Measurements from ENCODE around the gene FAHD2A.
A peak's percentile ranks its signal among the peaks of the same experiment; 100 is the strongest.
"Not testable (repeated sequence)": the region's sequence is repeated elsewhere in the genome, so short reads cannot be mapped to it uniquely, and the experiment has no call there.

Gene FAHD2A, protein sequence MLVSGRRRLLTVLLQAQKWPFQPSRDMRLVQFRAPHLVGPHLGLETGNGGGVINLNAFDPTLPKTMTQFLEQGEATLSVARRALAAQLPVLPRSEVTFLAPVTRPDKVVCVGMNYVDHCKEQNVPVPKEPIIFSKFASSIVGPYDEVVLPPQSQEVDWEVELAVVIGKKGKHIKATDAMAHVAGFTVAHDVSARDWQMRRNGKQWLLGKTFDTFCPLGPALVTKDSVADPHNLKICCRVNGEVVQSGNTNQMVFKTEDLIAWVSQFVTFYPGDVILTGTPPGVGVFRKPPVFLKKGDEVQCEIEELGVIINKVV

DNA sequence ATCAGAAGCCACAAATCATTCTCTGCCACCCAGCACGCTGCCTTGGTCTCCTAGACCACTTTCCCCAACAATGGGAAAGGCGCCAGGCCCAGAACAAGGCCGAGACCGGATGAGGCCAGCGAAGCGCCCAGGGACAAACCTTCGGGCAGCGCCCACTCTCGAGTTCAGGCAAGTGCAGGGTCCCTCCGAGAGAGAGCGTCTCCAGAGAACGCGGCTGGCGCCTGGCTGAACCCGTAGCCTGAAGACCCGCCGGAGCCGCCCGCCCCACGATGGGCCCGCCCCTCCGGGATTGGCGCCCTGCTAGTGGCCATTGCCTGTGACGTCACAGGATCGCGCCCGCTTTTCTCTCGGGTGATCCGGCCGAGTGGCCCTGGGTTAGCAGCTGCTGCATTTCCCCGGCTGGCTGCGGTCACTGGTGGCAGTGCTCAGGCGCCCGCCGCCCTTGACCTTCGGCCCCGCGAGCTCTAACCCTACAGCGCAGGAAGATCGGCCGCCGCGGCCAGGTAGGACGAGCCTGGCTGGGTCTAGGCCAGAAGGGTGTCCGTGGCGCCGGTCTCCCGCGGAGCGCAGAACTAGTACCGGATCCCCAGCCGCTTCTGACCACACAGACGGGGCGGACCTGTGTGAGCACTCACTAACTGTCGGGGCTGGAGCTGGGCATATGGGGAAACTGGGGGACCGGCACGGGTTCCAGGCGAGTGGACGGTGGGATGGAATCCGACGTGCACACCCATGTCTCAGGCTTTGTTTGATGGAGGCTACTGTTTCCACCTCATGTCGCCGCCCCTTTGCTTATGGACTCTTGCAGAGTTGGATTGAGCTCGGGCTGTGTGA lies at the start of gene FAHD2A:
Gene FAHD2A, plus strand, starts transcription at position 339 of the 834 bp plus-strand sequence. CDS start 2,851 bp downstream, outside the sequence.
- DNase-seq, result peak; percentile 96

DNA sequence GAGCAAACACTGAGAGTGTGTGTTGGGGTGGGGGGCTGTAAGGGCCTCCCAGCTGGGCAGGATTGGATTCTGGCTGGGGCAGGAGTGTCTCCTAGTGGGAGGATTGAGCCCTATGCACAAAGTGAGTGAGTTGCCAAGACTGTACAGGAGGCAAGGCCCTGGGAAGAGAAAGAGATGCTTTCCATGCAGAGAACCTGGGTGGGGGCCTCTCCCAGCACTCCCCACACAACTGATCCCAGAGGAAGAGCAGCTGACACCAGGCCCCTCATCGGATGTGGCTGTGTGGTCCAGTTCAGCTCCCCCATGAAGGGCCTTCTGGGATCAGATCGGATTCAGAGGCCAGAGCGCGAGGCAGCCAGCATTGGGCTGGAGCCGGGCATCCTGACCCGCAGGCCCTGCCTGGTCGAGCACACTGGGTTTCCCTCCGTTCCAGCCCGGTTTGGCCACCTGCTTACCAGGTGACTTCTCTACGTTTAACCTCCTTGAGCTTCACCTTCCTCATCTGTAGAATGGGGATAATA lies 49.4 kb upstream of the FAHD2A start:
- DNase-seq, result no peak

DNA sequence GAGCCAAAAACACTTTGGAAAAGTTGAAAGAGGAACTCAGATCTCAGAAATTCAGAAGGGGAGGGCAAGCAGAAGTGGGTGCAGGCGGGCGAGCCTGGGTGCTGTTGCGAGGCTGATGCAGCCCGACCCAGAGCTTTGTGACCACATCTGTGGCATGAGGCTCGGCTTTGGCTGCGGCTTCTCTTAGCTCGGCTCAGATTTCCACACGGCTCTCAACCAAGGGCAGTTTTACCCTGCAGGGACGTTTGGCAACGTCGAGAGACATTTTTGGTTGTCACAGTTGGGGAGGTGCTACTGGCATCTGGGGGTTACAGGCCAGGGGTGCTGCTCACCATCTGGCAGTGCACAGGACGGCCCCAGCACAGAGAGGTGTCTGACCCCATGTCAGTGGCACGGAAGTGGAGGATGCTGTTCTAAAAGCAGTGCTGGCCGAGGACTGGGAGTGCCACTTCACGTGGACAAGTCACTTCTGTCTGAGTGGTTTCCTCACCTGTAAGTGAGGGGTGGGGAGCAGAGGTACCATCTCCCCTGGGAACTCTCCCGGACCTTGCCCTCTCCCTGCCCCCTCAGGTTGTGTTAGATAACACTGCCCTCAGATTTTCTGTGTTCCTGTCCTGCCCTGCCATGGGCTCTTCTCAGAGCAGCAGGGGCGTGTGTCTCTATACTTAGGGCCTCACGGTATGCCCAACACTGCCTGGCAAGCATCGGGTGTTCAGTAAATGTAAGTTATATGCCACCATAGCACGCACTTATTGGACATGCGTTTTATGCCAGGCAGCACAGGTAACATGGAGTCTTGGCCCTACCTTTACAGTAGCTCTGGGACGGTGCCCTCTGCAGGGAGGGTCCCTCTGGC lies 48.7 kb upstream of the FAHD2A start:
- no peak for DNase-seq

DNA sequence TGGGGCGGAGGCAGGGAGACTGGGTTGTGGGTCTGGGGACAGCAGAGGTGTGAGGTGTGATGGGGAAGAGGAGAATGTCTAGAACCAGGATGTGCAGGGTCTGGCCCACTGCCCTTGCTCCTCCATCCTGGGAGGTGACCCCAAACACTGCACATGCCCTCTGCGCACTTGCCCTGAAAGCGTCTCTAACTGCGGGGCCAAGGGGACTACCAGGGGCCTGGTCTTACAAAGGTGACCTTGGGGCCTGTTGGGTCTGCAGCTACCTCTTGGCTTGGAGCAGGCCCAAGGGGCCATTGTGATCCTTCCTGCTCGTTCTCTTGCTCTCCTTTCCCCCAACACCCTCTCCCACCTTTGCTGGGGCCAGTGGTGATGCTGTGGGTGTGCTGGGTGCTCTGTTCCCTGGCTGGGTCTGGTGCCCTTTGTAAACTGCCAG lies 48.0 kb upstream of the FAHD2A start:
- DNase-seq, result no peak

DNA sequence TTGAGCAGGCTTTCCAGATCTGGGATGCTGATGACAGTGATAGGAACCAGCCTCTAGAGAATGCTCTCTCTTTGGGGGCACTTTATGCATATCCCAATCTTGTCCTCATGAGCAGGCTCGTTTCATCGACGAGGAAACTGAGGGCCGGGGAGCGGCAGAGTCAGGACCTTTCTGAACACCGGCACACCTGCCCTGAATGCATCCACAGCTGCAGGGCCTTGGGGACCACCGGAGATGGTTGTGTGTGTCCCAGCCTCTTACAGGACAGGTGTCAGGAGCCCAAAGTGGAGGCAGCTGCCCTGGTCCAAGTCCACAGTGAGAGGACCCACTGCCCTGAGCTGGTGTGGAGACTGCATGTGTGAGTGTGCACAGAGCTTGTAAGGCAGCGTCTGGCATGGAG lies 47.6 kb upstream of the FAHD2A start:
- DNase-seq, result no peak

DNA sequence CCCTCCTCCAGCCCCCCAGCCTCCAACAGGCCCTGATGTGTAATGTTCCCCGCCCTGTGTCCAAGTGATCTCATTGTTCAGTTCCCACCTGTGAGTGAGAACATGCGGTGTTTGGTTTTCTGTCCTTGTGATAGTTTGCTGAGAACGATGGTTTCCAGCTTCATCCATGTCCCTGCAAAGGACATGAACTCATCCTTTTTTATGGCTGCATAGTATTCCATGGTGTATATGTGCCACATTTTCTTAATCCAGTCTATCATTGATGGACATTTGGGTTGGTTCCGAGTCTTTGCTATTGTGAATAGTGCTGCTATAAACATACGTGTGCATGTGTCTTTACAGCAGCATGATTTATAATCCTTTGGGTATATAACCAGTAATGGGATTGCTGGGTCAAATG lies 47.0 kb upstream of the FAHD2A start:
- not testable (repeated sequence) for DNase-seq

DNA sequence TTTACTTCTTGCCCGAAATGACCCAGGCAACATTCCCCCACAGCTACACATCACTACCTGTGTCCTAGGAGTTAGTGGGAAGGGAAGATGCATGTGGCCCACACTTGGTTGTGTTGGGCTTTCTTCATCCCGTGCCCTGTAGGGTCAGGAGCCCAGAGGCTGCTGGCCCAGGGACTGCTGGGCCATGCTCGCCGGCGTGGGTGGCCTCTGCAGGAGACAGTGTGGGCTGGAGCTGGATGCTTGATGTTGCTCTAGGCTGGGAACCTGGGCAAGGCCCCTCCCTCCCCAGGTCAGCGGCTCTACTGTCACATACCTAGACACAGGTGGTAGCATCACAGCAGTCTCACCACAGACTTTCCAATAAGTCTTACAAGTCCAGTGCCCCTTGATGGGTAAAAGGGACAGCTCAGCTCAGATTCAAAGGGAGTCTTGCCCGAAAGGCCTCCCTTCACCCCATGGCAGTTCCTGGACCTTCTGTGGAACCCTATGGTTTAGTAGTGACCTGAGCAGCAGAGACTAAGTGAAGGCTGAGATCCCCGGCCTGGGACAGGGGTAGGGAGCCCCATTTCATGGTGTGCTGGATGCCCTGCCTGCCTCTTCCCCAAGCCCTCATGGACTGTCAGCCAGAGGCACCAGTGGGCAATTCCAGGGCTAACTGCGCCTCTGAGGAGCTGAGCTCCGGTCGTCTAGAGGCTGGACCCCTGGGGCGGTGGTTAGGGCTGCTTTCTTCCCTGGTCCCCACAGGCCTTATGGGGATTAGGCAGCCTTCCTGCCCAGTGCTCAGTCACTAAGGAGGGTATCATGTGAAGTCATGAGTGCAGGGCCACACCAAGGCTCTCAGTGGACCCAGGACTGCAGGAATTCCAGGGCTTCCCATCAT lies 45.4 kb upstream of the FAHD2A start:
- no peak for DNase-seq

DNA sequence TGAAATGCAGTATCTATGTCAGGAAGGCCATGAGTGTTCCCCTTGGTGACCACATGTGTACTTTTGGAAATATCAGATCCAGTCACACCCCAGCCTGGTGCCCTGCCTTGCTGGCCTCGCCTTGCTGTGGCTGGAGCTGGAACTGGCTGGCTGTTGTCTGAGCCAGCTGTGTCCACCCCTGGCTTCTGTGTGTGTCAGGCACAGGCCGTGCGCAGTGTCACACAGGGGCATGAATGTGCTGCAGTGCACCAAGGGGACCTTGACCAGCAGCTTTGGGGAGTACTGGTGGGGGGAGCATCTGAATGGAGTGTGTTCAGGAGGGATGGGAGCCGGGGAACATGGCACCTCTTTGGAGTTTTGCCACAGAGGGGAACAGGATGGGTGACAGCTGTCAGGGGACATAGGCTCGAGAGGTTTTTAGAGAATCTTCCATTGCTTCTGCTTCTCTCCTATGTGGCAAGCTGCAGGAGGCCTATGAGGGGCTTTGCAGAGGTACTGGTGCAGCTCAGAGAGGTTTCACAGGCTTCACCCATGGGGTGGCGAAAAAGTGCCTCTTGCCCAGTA lies 44.7 kb upstream of the FAHD2A start:
- DNase-seq, result no peak

DNA sequence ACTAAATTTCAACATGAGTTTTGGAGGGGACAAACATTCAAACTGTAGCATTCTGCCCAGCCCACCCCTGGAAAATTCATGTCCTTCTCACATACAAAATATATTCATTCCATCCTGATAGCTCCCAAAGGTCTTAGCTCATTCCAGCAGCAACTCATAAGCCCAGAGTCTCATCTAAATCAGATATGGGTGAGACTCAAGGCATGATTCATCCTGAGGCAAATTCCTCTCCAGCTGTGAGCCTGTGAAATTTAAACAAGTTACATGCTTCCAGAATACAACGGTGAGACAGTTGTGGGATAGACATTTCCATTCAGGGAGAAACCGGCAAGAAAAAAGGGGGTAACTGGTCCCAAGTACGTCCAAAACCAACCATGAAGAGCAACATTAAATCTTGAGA lies 43.5 kb upstream of the FAHD2A start:
- no peak for DNase-seq

DNA sequence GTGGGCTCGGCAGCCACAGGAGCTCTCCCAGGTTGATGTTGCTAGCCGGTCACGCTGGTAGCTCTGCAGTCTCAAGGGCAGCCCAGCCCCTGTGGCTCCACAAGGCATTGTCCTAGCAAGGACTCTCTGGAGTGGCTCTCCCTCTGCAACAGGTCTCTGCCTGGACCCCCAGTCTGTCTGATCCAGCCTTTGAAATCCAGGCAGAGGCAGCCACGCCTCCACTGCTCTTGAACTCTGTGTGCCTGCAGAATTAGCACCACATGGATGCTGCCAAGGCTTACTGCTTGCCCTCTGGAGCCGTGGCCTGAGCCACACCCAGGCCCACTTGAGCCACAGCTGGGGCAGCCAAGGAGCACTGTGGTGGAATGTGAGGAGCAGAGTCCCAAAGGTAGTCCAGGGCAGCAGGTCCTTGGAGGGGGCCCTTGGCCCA lies 43.0 kb upstream of the FAHD2A start:
- no peak for DNase-seq

DNA sequence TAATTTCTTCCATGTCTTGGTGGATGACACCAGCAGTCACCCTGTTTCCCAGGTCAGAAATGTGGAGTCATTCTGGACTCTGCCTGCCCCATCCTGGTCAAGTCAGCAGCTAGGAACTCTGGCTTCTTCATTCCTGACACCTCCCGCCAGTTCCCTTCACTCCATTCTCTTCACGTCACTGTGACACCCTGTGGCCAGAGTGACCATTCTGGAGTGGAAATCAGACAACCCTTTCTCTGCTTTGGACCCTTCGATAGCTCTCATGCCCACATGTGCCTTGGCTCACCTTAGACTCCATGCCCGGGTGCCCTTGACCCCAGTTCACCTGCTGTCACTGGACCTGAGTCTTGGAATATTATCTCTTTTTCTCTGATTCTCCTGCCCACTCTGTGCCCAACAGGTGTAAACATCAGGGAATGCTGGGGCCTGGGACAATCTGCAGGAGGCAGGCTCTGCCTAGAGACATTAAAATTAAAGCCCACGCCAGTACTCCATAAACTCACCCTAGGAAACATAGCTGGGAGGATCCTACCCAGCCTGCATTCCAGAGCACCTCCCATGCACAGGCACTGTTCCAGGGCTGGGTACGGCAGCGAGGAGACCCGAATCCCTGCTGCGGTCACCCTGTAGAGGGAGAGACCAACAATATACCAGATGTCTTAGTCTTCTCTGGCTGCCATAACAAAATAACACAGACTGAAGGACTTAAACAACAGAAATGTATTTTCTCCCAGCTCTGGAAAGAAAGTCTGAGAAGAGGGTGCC lies 41.1 kb upstream of the FAHD2A start:
- DNase-seq, result no peak

DNA sequence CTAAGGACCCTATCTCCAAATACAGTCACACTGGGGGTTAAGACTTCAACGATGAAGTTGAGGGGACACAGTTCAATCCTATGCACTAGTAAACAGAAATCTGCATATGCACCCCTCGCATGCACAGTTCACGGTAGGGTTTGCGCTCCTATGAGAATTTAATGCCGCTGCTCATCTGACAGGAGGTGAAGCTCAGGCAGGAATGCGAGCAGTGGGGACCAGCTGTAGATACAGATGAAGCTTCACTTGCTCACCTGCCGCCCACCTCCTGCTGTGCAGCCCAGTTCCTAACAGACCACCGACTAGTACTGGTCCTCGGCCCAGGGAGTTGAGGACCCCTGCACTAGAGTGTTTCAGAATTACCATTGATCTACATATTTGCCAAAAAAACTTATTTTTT lies 40.0 kb upstream of the FAHD2A start:
- DNase-seq, result no peak

DNA sequence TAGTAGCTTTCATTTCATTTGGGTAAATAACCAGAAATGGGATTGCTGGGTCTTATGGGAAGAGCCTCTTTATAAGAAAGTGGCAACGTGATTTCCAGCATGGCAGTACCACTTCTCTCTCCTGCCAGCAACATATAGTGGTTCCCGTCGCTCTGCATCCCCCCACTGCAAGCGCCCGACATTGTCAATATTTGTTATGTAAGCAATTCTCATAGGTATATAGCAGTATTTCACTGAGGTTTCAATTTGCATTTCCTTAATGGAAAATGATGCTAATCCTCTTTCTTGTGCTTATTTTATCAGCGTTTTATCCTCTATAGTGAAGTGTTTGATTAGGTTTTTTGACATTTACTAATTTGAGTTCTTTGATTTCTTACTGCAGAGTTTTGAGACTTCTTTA lies 36.0 kb upstream of the FAHD2A start:
- DNase-seq, result no peak

DNA sequence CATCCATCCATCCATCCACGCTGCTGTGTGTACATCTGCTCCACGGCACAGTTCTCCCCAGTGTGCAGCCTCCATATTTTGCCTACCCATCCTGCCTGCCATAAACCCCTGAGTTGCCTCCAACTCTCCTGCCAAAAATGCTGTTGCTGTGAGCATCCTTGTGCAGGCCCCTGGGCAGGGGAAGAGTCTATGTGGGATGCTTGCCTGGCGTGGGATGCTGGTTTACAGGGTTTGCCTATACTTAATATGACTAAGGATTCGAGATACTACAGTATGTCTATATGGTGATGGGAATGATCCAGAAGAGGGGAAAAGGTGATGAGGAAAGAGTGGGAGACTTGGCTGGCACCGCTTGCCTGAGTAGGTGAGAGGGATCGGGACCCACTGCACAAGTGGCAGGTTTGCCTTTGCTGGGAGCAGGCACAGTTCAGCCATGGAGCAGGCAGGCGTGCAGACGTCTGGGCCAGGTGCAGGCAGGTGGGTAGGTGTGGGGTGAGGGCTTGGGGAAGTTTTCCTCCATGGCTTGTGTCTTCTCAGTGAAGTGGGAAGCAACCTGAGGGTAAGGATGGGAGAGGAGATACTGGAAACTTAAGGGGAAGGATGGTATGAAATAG lies 30.2 kb upstream of the FAHD2A start:
- DNase-seq, result no peak

DNA sequence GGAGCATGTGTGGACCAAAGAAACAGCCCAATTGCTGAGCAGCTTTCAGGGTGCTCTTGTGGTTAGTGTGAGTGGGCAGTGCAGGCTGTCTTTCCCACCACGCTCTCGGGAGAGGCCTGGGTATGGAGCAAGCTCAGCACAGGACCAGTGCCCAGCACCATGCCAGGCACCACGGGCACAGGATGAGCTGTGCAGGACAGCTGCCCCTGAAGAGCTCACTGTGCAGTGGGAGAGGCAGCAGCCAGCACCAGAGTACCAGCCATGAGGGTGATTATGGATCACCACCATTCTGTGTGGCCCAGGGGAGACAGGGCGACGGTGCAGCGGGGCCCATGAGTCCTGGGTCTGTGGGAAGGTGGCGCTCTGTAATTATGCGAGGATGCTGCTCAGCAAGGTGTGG lies 29.7 kb upstream of the FAHD2A start:
- DNase-seq, result no peak

DNA sequence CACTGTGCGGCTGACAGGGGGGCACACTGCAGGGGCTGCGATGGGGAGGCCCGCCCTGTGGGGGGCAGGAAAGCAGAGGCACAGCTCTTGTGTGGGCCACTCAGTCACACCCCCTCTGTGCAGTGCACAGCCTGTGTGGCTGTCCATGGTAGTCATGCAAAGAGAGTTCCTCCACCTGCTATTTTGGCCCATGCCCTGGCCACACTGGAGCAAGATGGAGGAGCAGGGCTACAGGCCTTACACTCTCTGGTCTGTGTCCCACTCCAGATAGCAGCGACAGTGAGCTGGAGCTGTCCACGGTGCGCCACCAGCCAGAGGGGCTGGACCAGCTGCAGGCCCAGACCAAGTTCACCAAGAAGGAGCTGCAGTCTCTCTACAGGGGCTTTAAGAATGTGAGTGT lies 28.5 kb upstream of the FAHD2A start:
- DNase-seq, result no peak

DNA sequence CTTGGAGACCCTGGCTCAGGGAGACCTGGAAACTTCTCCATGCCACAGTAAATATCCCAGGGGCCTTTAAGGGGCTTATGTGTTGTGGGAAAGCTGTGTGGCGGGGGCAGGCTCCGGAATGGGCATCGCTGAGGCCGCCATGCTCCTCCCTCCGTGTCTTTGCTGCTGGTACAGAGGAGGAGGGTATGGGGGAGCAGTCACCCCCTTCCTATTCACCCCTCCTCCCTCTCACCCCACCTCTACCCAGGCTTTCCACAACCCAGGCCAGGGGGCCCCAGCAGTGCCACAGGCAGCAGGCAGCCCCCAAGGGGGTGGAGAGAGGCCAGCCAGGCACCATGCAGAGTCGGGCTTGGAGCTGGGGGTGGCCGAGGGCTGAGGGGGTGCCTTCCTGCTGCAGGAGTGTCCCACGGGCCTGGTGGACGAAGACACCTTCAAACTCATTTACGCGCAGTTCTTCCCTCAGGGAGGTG lies 28.0 kb upstream of the FAHD2A start:
- DNase-seq, result no peak

DNA sequence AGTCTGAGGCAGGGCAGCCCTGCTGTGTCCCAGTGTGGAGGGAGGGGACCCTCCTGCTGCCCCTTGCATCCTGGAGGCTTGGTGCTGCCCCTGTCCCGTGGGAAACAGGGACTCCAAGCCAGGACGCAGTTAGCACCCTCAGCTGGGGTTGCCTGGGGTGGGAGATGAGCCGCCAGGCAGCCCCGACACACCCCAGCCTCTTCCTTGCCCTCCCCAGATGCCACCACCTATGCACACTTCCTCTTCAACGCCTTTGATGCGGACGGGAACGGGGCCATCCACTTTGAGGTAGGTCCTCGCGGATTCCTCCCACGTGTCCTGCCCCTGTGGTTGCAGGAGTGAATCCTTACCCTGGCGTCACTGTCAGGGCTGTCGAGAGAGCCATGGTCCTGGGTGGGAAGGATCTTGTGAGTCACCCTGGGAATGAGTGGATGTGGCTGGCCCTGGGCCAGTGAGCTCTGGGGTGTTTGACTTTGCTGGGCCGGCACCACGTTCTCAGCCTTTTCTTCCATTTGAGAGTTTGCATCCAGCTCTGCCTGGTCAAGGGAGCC lies 27.5 kb upstream of the FAHD2A start:
- DNase-seq, result no peak

DNA sequence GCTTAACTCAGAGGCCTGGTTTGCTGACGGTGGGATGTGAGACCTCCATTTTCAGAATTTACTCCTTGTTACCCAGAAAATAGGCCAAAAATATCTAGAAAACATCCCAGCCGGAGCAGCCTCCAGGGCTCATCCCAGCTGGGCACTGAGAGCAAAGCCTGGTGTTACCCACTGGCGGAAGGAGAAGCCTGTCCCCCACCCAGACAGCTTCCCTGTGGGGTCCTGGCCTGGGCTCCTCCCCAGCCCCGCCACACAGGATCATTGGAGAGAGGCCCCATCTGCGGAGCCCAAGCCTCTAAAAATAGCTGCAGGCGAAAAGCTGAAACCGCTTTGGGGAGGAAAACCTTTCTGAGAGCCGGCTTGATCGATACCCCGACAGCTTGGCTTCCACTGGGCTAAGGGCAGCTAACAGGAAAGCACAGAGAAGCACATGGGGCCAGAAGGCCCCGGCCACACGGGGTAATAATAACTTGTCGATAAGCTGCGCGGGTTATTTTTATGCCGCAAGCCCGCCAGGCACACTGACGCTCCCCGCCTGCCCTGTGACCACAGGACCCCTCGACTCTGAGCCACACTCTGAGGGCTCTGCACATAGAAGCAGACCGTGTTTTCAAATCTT lies 26.9 kb upstream of the FAHD2A start:
- DNase-seq, result no peak
